DND-41 (cell line): ENCODE data around the gene SELENOT.

Source experiments
- ATAC-seq: fragments of 200-7000 bp; cut with Tn5 transposase; 3 replicates; pipeline ENCODE4 v1.9.1; 2021; ENCODE audit warnings: low read depth; ENCODE audit not compliant: insufficient read depth
- DNase-seq: peaks from one replicate; pipeline ENCODE4 v3.0.0-alpha.2; 2020
- H2AFZ ChIP-seq: 2 replicates; pipeline ENCODE4 v1.6.0; 2012; ENCODE audit warnings: low read depth, low read length
- H3K27ac ChIP-seq: 2 replicates; pipeline ENCODE4 v1.5.1; 2012; ENCODE audit warnings: low read length, inconsistent platforms
- H3K27me3 ChIP-seq: fragments of 200-600 bp; sonication (generic); 2 replicates; pipeline ENCODE4 v1.6.0; 2012; ENCODE audit warnings: low read length, mild to moderate bottlenecking, inconsistent platforms; ENCODE audit not compliant: insufficient read depth, poor library complexity
- H3K36me3 ChIP-seq: 2 replicates; pipeline ENCODE4 v1.5.1; 2012; ENCODE audit warnings: low read length, inconsistent platforms; ENCODE audit not compliant: insufficient read depth
- H3K4me1 ChIP-seq: 2 replicates; pipeline ENCODE4 v1.5.1; 2012; ENCODE audit warnings: mild to moderate bottlenecking, low read length; ENCODE audit not compliant: insufficient read depth
- H3K4me2 ChIP-seq: 2 replicates; pipeline ENCODE4 v1.6.0; 2012; ENCODE audit warnings: mild to moderate bottlenecking, moderate library complexity, low read length, inconsistent platforms; ENCODE audit not compliant: insufficient read depth
- H3K4me3 ChIP-seq, 2 experiments: fragments of 200-600 bp in 1 of 2; shearing (Covaris generic) in 1 of 2; 2 replicates each; pipeline ENCODE4 v1.5.1; 2012 to 2016; ENCODE audit warnings: inconsistent platforms in 2 of 2, low read length in 2 of 2, mild to moderate bottlenecking in 2 of 2, low read depth in 1 of 2, moderate library complexity in 1 of 2
- H3K79me2 ChIP-seq: 2 replicates; pipeline ENCODE4 v1.6.0; 2012; ENCODE audit warnings: low read length, inconsistent platforms; ENCODE audit not compliant: insufficient read depth
- H3K9ac ChIP-seq: 2 replicates; pipeline ENCODE4 v1.6.0; 2012; ENCODE audit warnings: low read depth, mild to moderate bottlenecking, inconsistent platforms, low read length, moderate library complexity
- H3K9me3 ChIP-seq: 2 replicates; pipeline ENCODE4 v1.5.1; 2012; ENCODE audit warnings: low read length, moderate library complexity, mild to moderate bottlenecking, inconsistent platforms; ENCODE audit not compliant: insufficient read depth, severe bottlenecking
- H4K20me1 ChIP-seq: 2 replicates; pipeline ENCODE4 v1.6.0; 2012; ENCODE audit warnings: low read length; ENCODE audit not compliant: insufficient read depth
- CTCF ChIP-seq: IDR thresholded peaks from 2 replicates; pipeline ENCODE4 v1.5.1; 2012; ENCODE audit warnings: borderline replicate concordance, low read length, moderate library complexity, mild to moderate bottlenecking; ENCODE audit not compliant: poor library complexity, severe bottlenecking; ENCODE audit errors: extremely low read depth
- EZH2 ChIP-seq: IDR thresholded peaks from 3 replicates; pipeline ENCODE4 v1.6.1; 2012; ENCODE audit warnings: borderline replicate concordance, low read depth, mild to moderate bottlenecking, moderate library complexity, low read length, inconsistent platforms; ENCODE audit not compliant: severe bottlenecking

Gene SELENOT

GRCh38 chr3:150656316-150656715 lies 53.2 kb downstream of the SELENOT start:
- TF ChIP-seq CTCF (no peak), EZH2 (no peak)
- Histone ChIP-seq H3K79me2 (no peaks in the 10 kb centered on the region), H3K9ac (no peak overlapping the region), H3K27ac (no peak overlapping the region), H3K4me1 (no peaks in the 10 kb centered on the region), H4K20me1 (no peaks in the 10 kb centered on the region), H3K4me2 (no peak overlapping the region), H3K4me3 (no peak overlapping the region), H3K27me3 (no peaks in the 10 kb centered on the region), H3K9me3 (no peaks in the 10 kb centered on the region), H3K36me3 (no peaks in the 10 kb centered on the region), H2AFZ (no peak overlapping the region)
- no peak for DNase-seq
- no peak for ATAC-seq

DNA sequence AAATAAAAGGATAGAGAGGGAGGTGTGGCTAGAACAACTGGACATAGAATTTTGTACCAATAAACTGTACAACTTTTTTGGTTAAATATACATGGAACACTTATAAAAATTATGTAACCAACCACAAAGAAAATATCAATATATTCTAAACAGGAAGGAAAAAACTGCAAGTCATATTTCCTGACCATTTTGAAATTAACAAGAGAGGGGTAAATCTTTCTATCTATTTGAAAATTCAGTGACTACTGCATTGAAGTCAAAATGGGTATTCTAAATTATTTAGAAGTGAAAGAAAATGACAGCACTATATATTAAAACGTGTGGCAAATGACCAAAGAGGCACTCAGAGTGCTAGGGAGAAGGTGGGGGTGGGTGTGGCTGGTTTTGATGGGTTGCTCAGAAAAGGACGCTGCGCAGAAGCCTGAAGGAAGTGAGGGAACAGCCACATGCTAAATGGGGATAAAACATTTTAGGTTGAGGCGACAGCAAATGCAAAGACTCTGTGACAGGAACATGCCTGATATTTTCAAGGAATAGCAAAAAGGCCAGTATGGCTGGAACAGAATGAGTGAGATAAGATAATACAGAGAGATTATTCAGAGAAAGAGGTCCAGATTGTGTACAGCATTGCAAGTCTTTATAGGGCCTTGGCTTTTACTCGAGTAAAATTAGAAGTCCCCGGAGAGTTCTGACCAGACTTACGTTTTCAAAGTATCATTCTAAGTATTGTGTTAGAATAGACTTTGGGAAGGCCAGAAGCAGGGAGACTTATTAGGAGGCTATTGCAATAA lies 59.5 kb downstream of the SELENOT start:
- Histone ChIP-seq H2AFZ (no peak overlapping the region), H3K9me3 (no peaks in the 10 kb centered on the region), H3K79me2 (no peaks in the 10 kb centered on the region), H3K27ac (no peak overlapping the region), H3K36me3 (no peaks in the 10 kb centered on the region), H3K4me2 (no peak overlapping the region), H3K27me3 (no peaks in the 10 kb centered on the region), H3K9ac (no peak overlapping the region), H4K20me1 (no peaks in the 10 kb centered on the region), H3K4me3 (no peak overlapping the region), H3K4me1 (peaks cover 9% of the 10 kb centered on the region)
- DNase-seq (no peak), ATAC-seq (no peak)
- TF ChIP-seq EZH2 = no peak
- TF ChIP-seq CTCF = no peak

DNA sequence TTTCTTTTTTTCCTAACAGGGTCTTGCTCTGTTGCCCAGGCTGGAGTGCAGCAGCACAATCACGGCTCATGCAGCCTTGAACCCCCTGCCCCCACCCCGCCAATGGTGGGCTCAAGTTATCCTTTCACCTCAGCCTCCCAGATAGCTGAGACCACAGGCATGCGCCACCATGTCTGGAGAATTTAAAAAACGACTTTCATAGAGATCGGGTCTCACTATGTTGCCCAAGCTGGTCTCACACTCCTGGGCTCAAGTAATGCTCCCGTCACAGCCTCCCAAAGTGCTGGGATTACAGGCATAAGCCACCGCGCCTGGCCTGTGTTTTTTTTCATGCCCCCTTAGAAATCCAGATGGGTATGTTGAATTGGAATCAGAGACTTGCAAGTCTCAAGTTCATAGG lies 60.3 kb downstream of the SELENOT start:
- Histone ChIP-seq H3K9ac (no peak overlapping the region), H3K9me3 (no peaks in the 10 kb centered on the region), H3K4me1 (peaks cover 9% of the 10 kb centered on the region), H3K27me3 (peaks cover 3% of the 10 kb centered on the region), H3K4me3 (no peak overlapping the region), H3K4me2 (no peak overlapping the region), H3K27ac (no peak overlapping the region), H4K20me1 (no peaks in the 10 kb centered on the region), H3K79me2 (no peaks in the 10 kb centered on the region), H2AFZ (no peak overlapping the region), H3K36me3 (no peaks in the 10 kb centered on the region)
- ATAC-seq (no peak), DNase-seq (no peak)
- no peak for TF ChIP-seq CTCF
- no peak for TF ChIP-seq EZH2

DNA sequence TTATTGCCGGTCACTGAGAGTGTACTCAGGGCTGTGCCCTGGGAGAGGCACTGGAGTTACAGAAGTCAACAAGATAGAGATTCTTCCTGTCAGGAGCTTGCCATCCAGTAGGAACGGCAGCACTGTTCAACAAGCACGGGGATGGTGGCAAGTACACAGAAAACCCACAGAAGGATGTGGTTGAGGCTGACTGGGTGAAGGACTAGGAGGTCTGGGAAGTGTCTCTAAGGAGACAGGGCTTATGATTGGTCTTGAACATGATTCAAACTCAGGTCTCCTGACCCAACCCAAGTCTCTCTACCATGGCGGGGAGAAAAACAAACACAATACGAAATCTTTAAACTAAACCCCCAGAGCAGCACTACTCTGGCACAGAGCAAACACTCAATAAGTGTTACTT lies 63.0 kb downstream of the SELENOT start:
- TF ChIP-seq EZH2 (no peak), CTCF (no peak)
- no peaks in the 10 kb centered on the region for H3K79me2 ChIP-seq
- H3K36me3 ChIP-seq = no peaks in the 10 kb centered on the region
- no peaks in the 10 kb centered on the region for H4K20me1 ChIP-seq
- no peak overlapping the region for H3K27ac ChIP-seq
- H3K27me3 ChIP-seq = peaks cover 5% of the 10 kb centered on the region
- no peak overlapping the region for H2AFZ ChIP-seq
- peak; percentile 97 for ATAC-seq
- no peak overlapping the region for H3K4me2 ChIP-seq
- DNase-seq = peak; percentile 50
- H3K9ac ChIP-seq = no peak overlapping the region
- H3K9me3 ChIP-seq = no peaks in the 10 kb centered on the region
- H3K4me1 ChIP-seq = peaks cover 9% of the 10 kb centered on the region
- no peak overlapping the region for H3K4me3 ChIP-seq
